B cell (primary cell): ENCODE results near the gene TTC23. TPM values are rescaled to one million over a fixed set of nuclear protein-coding genes. Genes with fewer than 3 reads are reported as not detected.

Experiments used
- ATAC-seq: fragments of 200-7000 bp; cut with Tn5 transposase; one replicate; pipeline ENCODE4 v1.10.0; 2021; ENCODE audit warnings: low read depth, mild to moderate bottlenecking, moderate number of reproducible peaks, moderate library complexity
- CTCF ChIA-PET: fragments of 350-600 bp; sonication (Branson Sonifier 250); formaldehyde crosslinking; loops from one replicate; lab custom pipeline; 2021; ENCODE audit warnings: antibody characterized with exemption, inconsistent platforms; lab: Charles Lee
- POLR2A ChIA-PET: fragments of 350-600 bp; sonication (Branson Sonifier 250); formaldehyde crosslinking; loops from one replicate; lab custom pipeline; 2021; ENCODE audit warnings: antibody characterized with exemption; lab: Charles Lee
- DNase-seq: peaks from one replicate; pipeline ENCODE4 v3.0.0; 2013
- H2AFZ ChIP-seq: 2 replicates; pipeline ENCODE4 v1.6.1; 2012; ENCODE audit warnings: mild to moderate bottlenecking, low read depth, low read length; ENCODE audit not compliant: insufficient read depth, poor library complexity, severe bottlenecking
- H3K27ac ChIP-seq, 2 donors: 1 replicate in 1 of 2; 2 replicates in 1 of 2; pipeline ENCODE4 v1.5.1; 2012 to 2013; ENCODE audit warnings: low read length in 2 of 2, mild to moderate bottlenecking in 2 of 2, moderate library complexity in 1 of 2
- H3K27me3 ChIP-seq, 4 experiments: fragments of 200-600 bp in 1 of 4; sonication (generic) in 1 of 4; replicated peaks in 1 of 4; 1 replicate in 2 of 4; 2 replicates in 2 of 4; pipeline versions ENCODE4 v1.6.1 to v1.7.0; 2013 to 2016; ENCODE audit warnings: low read length in 3 of 4, mild to moderate bottlenecking in 2 of 4, mixed read lengths in 1 of 4, moderate library complexity in 1 of 4; ENCODE audit not compliant: insufficient read depth in 4 of 4, control insufficient read depth in 3 of 4; ENCODE audit errors: control extremely low read depth in 1 of 4
- H3K36me3 ChIP-seq, 2 experiments: replicated peaks in 1 of 2; 1 replicate in 1 of 2; 2 replicates in 1 of 2; pipeline versions ENCODE4 v1.6.1 to v1.7.1; 2013; ENCODE audit warnings: low read length in 1 of 2; ENCODE audit not compliant: insufficient read depth in 2 of 2, control insufficient read depth in 1 of 2; ENCODE audit errors: control extremely low read depth in 1 of 2, extremely low read depth in 1 of 2
- H3K4me1 ChIP-seq, 2 donors: fragments of 200-600 bp in 1 of 2; sonication (generic) in 1 of 2; 1 replicate in 1 of 2; 2 replicates in 1 of 2; pipeline versions ENCODE4 v1.5.1 to v1.6.1; 2013 to 2017; ENCODE audit warnings: low read length in 2 of 2; ENCODE audit not compliant: control insufficient read depth in 2 of 2, insufficient read depth in 2 of 2
- H3K4me2 ChIP-seq: replicated peaks from 2 replicates; pipeline ENCODE3; 2012; ENCODE audit warnings: mild to moderate bottlenecking, low read depth, low read length; ENCODE audit not compliant: poor library complexity, severe bottlenecking
- H3K4me3 ChIP-seq, 5 experiments: fragments of 200-600 bp in 1 of 5; sonication (generic) in 1 of 5; 1 replicate in 3 of 5; 2 replicates in 2 of 5; pipeline versions ENCODE4 v1.5.1 to v1.7.0; 2011 to 2016; ENCODE audit warnings: low read length in 4 of 5, mild to moderate bottlenecking in 4 of 5, low read depth in 2 of 5, control low read depth in 1 of 5, moderate library complexity in 1 of 5; ENCODE audit not compliant: insufficient read depth in 1 of 5; ENCODE audit errors: control extremely low read depth in 1 of 5, extremely low read depth in 1 of 5
- H3K79me2 ChIP-seq: fragments of 200-600 bp; sonication (generic); one replicate; pipeline ENCODE4 v1.6.0; 2016; ENCODE audit warnings: low read length; ENCODE audit not compliant: control insufficient read depth, insufficient read depth
- H3K9ac ChIP-seq: fragments of 200-600 bp; sonication (generic); 2 replicates; pipeline ENCODE4 v1.6.1; 2017; ENCODE audit warnings: mild to moderate bottlenecking, low read length, moderate library complexity
- H3K9me3 ChIP-seq, 3 donors: one replicate each; pipeline versions ENCODE4 v1.6.1 to v1.7.1; 2013; ENCODE audit warnings: low read length in 2 of 3; ENCODE audit not compliant: control insufficient read depth in 2 of 3, insufficient read depth in 1 of 3; ENCODE audit errors: control extremely low read depth in 1 of 3
- H4K20me1 ChIP-seq: 2 replicates; pipeline ENCODE4 v1.6.0; 2012; ENCODE audit warnings: mild to moderate bottlenecking, low read length; ENCODE audit not compliant: insufficient read depth, control insufficient read depth, poor library complexity, severe bottlenecking
- H3K27ac Mint-ChIP-seq: one replicate; pipeline ENCODE4 v1.8.0; 2021; ENCODE audit warnings: mixed read lengths
- H3K27me3 Mint-ChIP-seq: one replicate; pipeline ENCODE4 v1.8.0; 2021; ENCODE audit warnings: mixed read lengths
- H3K4me1 Mint-ChIP-seq: one replicate; pipeline ENCODE4 v1.8.0; 2021; ENCODE audit warnings: mixed read lengths
- H3K4me3 Mint-ChIP-seq: one replicate; pipeline ENCODE4 v1.8.0; 2021; ENCODE audit warnings: mixed read lengths
- H3K9me3 Mint-ChIP-seq: one replicate; pipeline ENCODE4 v1.8.0; 2022; ENCODE audit warnings: mixed read lengths; ENCODE audit not compliant: insufficient read depth
- CTCF ChIP-seq: fragments of 200-600 bp; IDR thresholded peaks from one replicate; pipeline ENCODE4 v1.8.0; 2022; ENCODE audit warnings: antibody characterized with exemption, mild to moderate bottlenecking
- EZH2 ChIP-seq: IDR thresholded peaks from 2 replicates; pipeline ENCODE4 v1.6.1; 2012; ENCODE audit warnings: borderline replicate concordance, low read depth, mild to moderate bottlenecking, moderate library complexity, low read length; ENCODE audit not compliant: insufficient read depth, poor library complexity, severe bottlenecking
- WGBS: methylation state at CpG from one replicate; pipeline ENCODE4 v1.1.5; 2013; ENCODE audit warnings: missing lambda C conversion rate; ENCODE audit not compliant: insufficient coverage; 5-methylcytosine and 5-hydroxymethylcytosine counted together
- intact Hi-C: fragments of 100-400 bp; cut with micrococcal nuclease; formaldehyde crosslinking; loops from one replicate; pipeline ENCODE4 v1.10.0; 2022
- polyA plus RNA-seq: library from polyadenylated mRNA; depleted of rRNA; stranded (reverse); fragments of >200 nt; gene quantifications from 2 replicates; pipeline ENCODE4 v1.2.3, GENCODE V29; 2012
- total RNA-seq, 2 donors: library from RNA; stranded (reverse); fragments of 120-200 nt in 1 of 2; gene quantifications; 1 replicate in 1 of 2; 2 replicates in 1 of 2; pipeline versions ENCODE4 v1.2.3 to v1.2.4, GENCODE V29; 2013 to 2022

Gene TTC23
- total and polyA plus RNA-seq, 2 donors (not counting 1 experiment from before 2014, with no cell fraction given) = 0.15 to 1.9 TPM

GRCh38 chr15:99151156-99151555 is 98.2 kb downstream of the TTC23 start:
- no peaks in the 10 kb centered on the region for H3K4me1 Mint-ChIP-seq
- H3K27me3 ChIP-seq = no peaks in the 10 kb centered on the region
- DNase-seq (no peak), ATAC-seq (no peak)
- H3K4me1 ChIP-seq = no peaks in the 10 kb centered on the region
- no peak overlapping the region for H3K4me3 ChIP-seq
- no peaks in the 10 kb centered on the region for H3K9me3 ChIP-seq
- H3K9ac ChIP-seq = no peak overlapping the region
- H3K27ac Mint-ChIP-seq = no peak overlapping the region
- TF ChIP-seq EZH2 (no peak), CTCF (no peak)
- no peak overlapping the region for H3K4me2 ChIP-seq
- H3K9me3 Mint-ChIP-seq = no peaks in the 10 kb centered on the region
- H3K4me3 Mint-ChIP-seq = no peak overlapping the region
- H3K27me3 Mint-ChIP-seq = no peaks in the 10 kb centered on the region
- H3K79me2 ChIP-seq = no peaks in the 10 kb centered on the region
- intact Hi-C loops = no loop called here
- POLR2A ChIA-PET = no interaction called here
- 93% methylated on average over 2 of the region's 2 CpGs for WGBS
- H3K36me3 ChIP-seq = no peaks in the 10 kb centered on the region
- H2AFZ ChIP-seq = no peak overlapping the region
- CTCF ChIA-PET = no interaction called here
- no peak overlapping the region for H3K27ac ChIP-seq
- H4K20me1 ChIP-seq = no peaks in the 10 kb centered on the region

- Histone ChIP-seq H3K27me3 (no peaks in the 10 kb centered on the region), H3K9me3 (no peaks in the 10 kb centered on the region), H3K4me3 (no peak overlapping the region), H3K79me2 (no peaks in the 10 kb centered on the region), H3K9ac (no peak overlapping the region), H2AFZ (no peak overlapping the region), H3K36me3 (no peaks in the 10 kb centered on the region), H3K4me2 (no peak overlapping the region), H3K4me1 (no peaks in the 10 kb centered on the region), H4K20me1 (no peaks in the 10 kb centered on the region), H3K27ac (no peak overlapping the region)
- 97% methylated on average over 3 of the region's 4 CpGs for WGBS
- Mint-ChIP-seq H3K27ac (no peak overlapping the region), H3K27me3 (no peaks in the 10 kb centered on the region), H3K4me3 (no peak overlapping the region), H3K9me3 (no peaks in the 10 kb centered on the region), H3K4me1 (no peaks in the 10 kb centered on the region)
- no peak for DNase-seq
- POLR2A ChIA-PET = no interaction called here
- no peak for ATAC-seq
- intact Hi-C loops = no loop called here
- no peak for TF ChIP-seq EZH2
- no peak for TF ChIP-seq CTCF
- CTCF ChIA-PET = no interaction called here
Observed at GRCh38 chr15:99149366-99149765, 100.0 kb downstream of the TTC23 start.
